HepG2 (cell line): Measurements from ENCODE around the gene APBB2. TPM values are rescaled to one million over a fixed set of nuclear protein-coding genes. Genes with fewer than 3 reads are reported as not detected.
A peak's percentile ranks its signal among the peaks of the same experiment; 100 is the strongest.

ENCODE experiments used
- AFF4 ChIP-seq: sonication (generic); formaldehyde crosslinking; IDR thresholded peaks from 2 replicates; pipeline ENCODE4 v1.4.0; 2020; ENCODE audit warnings: missing genetic modification reagents
- AKAP8 ChIP-seq: sonication (generic); formaldehyde crosslinking; IDR thresholded peaks from 2 replicates; pipeline ENCODE4 v1.5.1; 2020; ENCODE audit warnings: mild to moderate bottlenecking, missing genetic modification reagents
- ATF1 ChIP-seq: IDR thresholded peaks from 2 replicates; pipeline ENCODE4 v1.6.1; 2016; ENCODE audit warnings: mild to moderate bottlenecking, control low read depth
- DMTF1 ChIP-seq: sonication (generic); formaldehyde crosslinking; IDR thresholded peaks from 2 replicates; pipeline ENCODE4 v1.4.0; 2020; ENCODE audit warnings: mild to moderate bottlenecking, missing genetic modification reagents
- HOXA7 ChIP-seq: sonication (generic); formaldehyde crosslinking; IDR thresholded peaks from 2 replicates; pipeline ENCODE4 v1.8.1; 2022; ENCODE audit warnings: mild to moderate bottlenecking, missing genetic modification reagents, moderate library complexity
- KLF15 ChIP-seq: sonication (generic); formaldehyde crosslinking; IDR thresholded peaks from 2 replicates; pipeline ENCODE4 v1.8.1; 2023; ENCODE audit warnings: borderline replicate concordance, mild to moderate bottlenecking, inconsistent platforms, missing genetic modification reagents, mixed read lengths
- MAX ChIP-seq: IDR thresholded peaks from 2 replicates; pipeline ENCODE4 v1.6.1; 2012; ENCODE audit warnings: inconsistent platforms
- RERE ChIP-seq: IDR thresholded peaks from 2 replicates; pipeline ENCODE4 v1.6.1; 2016; ENCODE audit warnings: low read depth, missing genetic modification reagents, missing compliant biosample characterization
- SP4 ChIP-seq: sonication (generic); formaldehyde crosslinking; IDR thresholded peaks from 2 replicates; pipeline ENCODE4 v1.8.1; 2023; ENCODE audit warnings: mild to moderate bottlenecking, missing genetic modification reagents
- TCF7L2 ChIP-seq: IDR thresholded peaks from 2 replicates; pipeline ENCODE4 v1.6.1; 2011; ENCODE audit warnings: mild to moderate bottlenecking, low read depth, low read length, moderate library complexity
- U2AF1 ChIP-seq: fragments of 200-400 bp; formaldehyde crosslinking; optimal IDR thresholded peaks from 2 replicates; pipeline ENCODE3; 2017; ENCODE audit warnings: mild to moderate bottlenecking, low read depth, low read length
- ZFP36 ChIP-seq: fragments of 150-350 bp; IDR thresholded peaks from 2 replicates; pipeline ENCODE4 v1.6.1; 2018; ENCODE audit warnings: borderline replicate concordance, low read length, low read depth; ENCODE audit not compliant: partially characterized antibody
- ZNF121 ChIP-seq: sonication (generic); formaldehyde crosslinking; IDR thresholded peaks from 2 replicates; pipeline ENCODE4 v1.5.0; 2020; ENCODE audit warnings: mild to moderate bottlenecking, missing genetic modification reagents
- ZNF547 ChIP-seq: sonication (generic); formaldehyde crosslinking; IDR thresholded peaks from 2 replicates; pipeline ENCODE4 v1.5.1; 2020; ENCODE audit warnings: mild to moderate bottlenecking, missing genetic modification reagents
- ZNF678 ChIP-seq: sonication (generic); formaldehyde crosslinking; IDR thresholded peaks from 2 replicates; pipeline ENCODE4 v1.4.0; 2020; ENCODE audit warnings: mild to moderate bottlenecking, missing genetic modification reagents
- ZNF891 ChIP-seq: sonication (generic); formaldehyde crosslinking; IDR thresholded peaks from 2 replicates; pipeline ENCODE4 v1.5.0; 2020; ENCODE audit warnings: mild to moderate bottlenecking, missing genetic modification reagents
- ZSCAN9 ChIP-seq: IDR thresholded peaks from 2 replicates; pipeline ENCODE4 v1.6.1; 2016; ENCODE audit warnings: borderline replicate concordance
- polyA plus RNA-seq, 8 experiments: library from polyadenylated mRNA; depleted of rRNA in 3 of 8; stranded (reverse) in 7 of 8; unstranded in 1 of 8; fragments of >200 nt; fragmentation: Illumina TruSeq in 4 of 8; extraction: Trizol in 4 of 8; gene quantifications; 2 replicates each; pipeline versions ENCODE4 v1.2.1 to v1.2.3, GENCODE V29; 2011 to 2016; ENCODE audit warnings: low read depth in 4 of 8, missing spikeins in 1 of 8, mixed read lengths in 1 of 8; ENCODE audit not compliant: insufficient read depth in 1 of 8
- total RNA-seq, 5 experiments: library from RNA; depleted of rRNA; stranded (reverse); fragments of >200 nt; fragmentation: Illumina TruSeq; extraction: Trizol; gene quantifications; 2 replicates each; pipeline ENCODE4 v1.2.3, GENCODE V29; 2016; ENCODE audit warnings: low read depth in 1 of 5

Gene APBB2
- total and polyA plus RNA-seq, 2 of the 13 experiments (the other 11 are each of a cell fraction or from before 2014, with no cell fraction given) = 11.7 to 17.0 TPM

GRCh38 chr4:41132055-41132683 lies 82.2 kb downstream of the APBB2 start (continued):
- TF ChIP-seq DMTF1 (CRISPR knock-in tag) = no peak
- TF ChIP-seq ZSCAN9 = peak; percentile 63; the same call in 1 of the 2 replicates
- TF ChIP-seq RERE (CRISPR knock-in tag) = peak; percentile 98
- 0 out of 2 replicates have a peak, but pooled peaks have one; percentile 24 for TF ChIP-seq TCF7L2
- TF ChIP-seq ZNF891 (CRISPR knock-in tag) = no peak
- TF ChIP-seq ZFP36 = no peak
- no peak for TF ChIP-seq KLF15 (CRISPR knock-in tag)
- TF ChIP-seq AFF4 = no peak
- no peak for TF ChIP-seq SP4 (CRISPR knock-in tag)
- no peak for TF ChIP-seq HOXA7 (CRISPR knock-in tag)
- TF ChIP-seq U2AF1 = no peak
- no peak for TF ChIP-seq ZNF678 (CRISPR knock-in tag)
- TF ChIP-seq ATF1 (CRISPR knock-in tag) = peak; percentile 35; the same call in 1 of the 2 replicates
- no peak for TF ChIP-seq ZNF121
- TF ChIP-seq MAX = 0 out of 2 replicates have a peak, but pooled peaks have one; percentile 37
- TF ChIP-seq ZNF547 = no peak
- TF ChIP-seq AKAP8 (CRISPR knock-in tag) = no peak
